HEK293T (cell line): ENCODE measurements around the gene GJB1.

ENCODE experiments used
- CTCF ChIA-PET: fragments of 350-600 bp; formaldehyde crosslinking; extraction: SDS; loops from one replicate; lab custom pipeline; 2021; ENCODE audit warnings: antibody characterized with exemption, inconsistent platforms; lab: Yijun Ruan, JAX
- POLR2A ChIA-PET: fragments of 350-600 bp; formaldehyde crosslinking; extraction: SDS; loops from one replicate; lab custom pipeline; 2020; ENCODE audit warnings: antibody characterized with exemption, inconsistent platforms; lab: Yijun Ruan, JAX
- DNase-seq: peaks from one replicate; pipeline ENCODE4 v3.0.0; 2012; ENCODE audit warnings: mixed read lengths; ENCODE audit errors: extremely low spot score
- ARNT ChIP-seq: fragments of 450-650 bp; IDR thresholded peaks from 2 replicates; pipeline ENCODE4 v1.6.1; 2017; ENCODE audit warnings: mild to moderate bottlenecking
- BHLHE40 ChIP-seq: fragments of 450-650 bp; IDR thresholded peaks from 2 replicates; pipeline ENCODE4 v1.6.1; 2016; ENCODE audit warnings: mild to moderate bottlenecking, moderate library complexity, borderline replicate concordance
- CTBP1 ChIP-seq: fragments of 450-650 bp; IDR thresholded peaks from 2 replicates; pipeline ENCODE4 v1.6.1; 2016; ENCODE audit warnings: borderline replicate concordance
- ELF4 ChIP-seq: fragments of 450-650 bp; IDR thresholded peaks from 2 replicates; pipeline ENCODE4 v1.6.1; 2017; ENCODE audit warnings: antibody characterized with exemption
- FOXA1 ChIP-seq: fragments of 450-650 bp; IDR thresholded peaks from 2 replicates; pipeline ENCODE4 v1.6.1; 2016; ENCODE audit warnings: mild to moderate bottlenecking
- FOXK2 ChIP-seq: fragments of 450-650 bp; IDR thresholded peaks from 2 replicates; pipeline ENCODE4 v1.6.1; 2016; ENCODE audit warnings: mild to moderate bottlenecking
- FOXM1 ChIP-seq: fragments of 450-650 bp; IDR thresholded peaks from 2 replicates; pipeline ENCODE4 v1.6.1; 2017; ENCODE audit warnings: mild to moderate bottlenecking, borderline replicate concordance
- HDGF ChIP-seq: fragments of 450-650 bp; IDR thresholded peaks from 2 replicates; pipeline ENCODE4 v1.6.1; 2017; ENCODE audit warnings: antibody characterized with exemption, borderline replicate concordance
- L3MBTL2 ChIP-seq: fragments of 450-650 bp; conservative IDR thresholded peaks from 2 replicates; pipeline ENCODE4 v1.6.1; 2016; ENCODE audit warnings: mild to moderate bottlenecking
- LEF1 ChIP-seq: fragments of 450-650 bp; IDR thresholded peaks from 2 replicates; pipeline ENCODE4 v1.6.1; 2017; ENCODE audit warnings: mild to moderate bottlenecking, borderline replicate concordance
- NFRKB ChIP-seq: fragments of 450-650 bp; IDR thresholded peaks from 2 replicates; pipeline ENCODE4 v1.6.1; 2016; ENCODE audit warnings: mild to moderate bottlenecking, moderate library complexity
- SP1 ChIP-seq: fragments of 450-650 bp; IDR thresholded peaks from 2 replicates; pipeline ENCODE4 v1.6.1; 2017
- SUZ12 ChIP-seq: fragments of 450-650 bp; IDR thresholded peaks from 2 replicates; pipeline ENCODE4 v1.6.1; 2016; ENCODE audit warnings: mild to moderate bottlenecking
- TARDBP ChIP-seq: fragments of 450-650 bp; IDR thresholded peaks from 2 replicates; pipeline ENCODE4 v1.6.1; 2016
- ZNF384 ChIP-seq: fragments of 450-650 bp; IDR thresholded peaks from 2 replicates; pipeline ENCODE4 v1.6.1; 2016
- TF ChIP-seq, protein P1 (sequence below): fragments of 450-650 bp; IDR thresholded peaks from 2 replicates; pipeline ENCODE4 v1.6.1; 2016

The GJB1 gene

GRCh38 chrX:71181558-71181909, 41.5 kb upstream of the GJB1 start:
- DNase-seq = no peak
- POLR2A ChIA-PET = interaction anchor here (0.7 to 5.0 kb wide), 13 partner anchors 9 to 183 kb away, joined by 3 to 26 read pairs (median 5); partner anchors contain the start of genes MED12, NONO, SNX12 and ZMYM3
- TF ChIP-seq ELF4 (peak; percentile 16; the same call in 1 of the 2 replicates), NFRKB (0 out of 2 replicates have a peak, but pooled peaks have one; percentile 1), FOXM1 (no peak)
- CTCF ChIA-PET = interaction anchor here (0.8 kb wide), 1 partner anchor 32 kb away, joined by 3 read pairs; no protein-coding TSS in a partner anchor

DNA sequence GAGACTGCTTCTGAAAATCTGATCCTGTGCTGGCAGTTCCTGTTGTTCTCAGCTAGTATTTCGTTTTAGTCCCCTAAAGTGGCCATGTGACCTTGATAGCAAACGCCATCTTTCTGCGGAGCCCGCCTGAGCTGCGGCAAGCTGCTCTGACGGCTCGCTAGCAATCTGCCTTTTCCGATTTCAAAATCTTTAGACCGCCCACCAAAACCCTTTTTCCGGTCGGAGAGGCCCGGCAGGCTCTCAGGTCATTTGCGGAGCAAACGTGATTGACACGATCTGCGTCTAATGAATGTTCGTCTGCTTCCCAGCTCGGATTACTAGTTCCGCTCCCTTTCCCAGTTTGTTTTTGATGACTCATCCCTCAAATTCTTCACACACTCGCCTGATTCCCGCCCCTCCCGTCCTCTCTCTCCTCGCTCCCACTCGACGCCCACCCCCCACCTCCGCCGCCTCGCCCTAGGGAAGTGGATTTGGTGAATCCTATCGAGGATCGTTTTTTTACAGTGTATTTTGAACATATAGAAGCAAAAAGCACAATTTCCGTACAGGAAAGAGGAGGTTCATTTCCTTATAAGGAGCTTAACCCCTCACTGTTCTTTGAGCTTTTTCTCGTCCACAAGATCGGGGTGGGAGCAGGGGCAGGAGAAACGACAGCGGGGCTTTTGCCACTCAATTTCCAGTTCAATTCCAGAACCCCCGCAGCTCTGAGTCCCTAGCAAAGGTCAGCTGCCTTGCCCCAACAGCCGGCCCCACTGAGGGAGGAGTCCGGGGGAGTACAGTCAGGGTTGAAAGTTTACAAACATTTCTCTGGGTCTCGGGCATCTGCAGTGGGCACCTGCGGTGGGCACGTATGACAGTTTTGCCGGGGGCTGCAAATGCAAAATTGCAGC, 40.9 kb upstream of the GJB1 start:
- POLR2A ChIA-PET = interaction anchor here (0.7 to 5.0 kb wide), 13 partner anchors 9 to 184 kb away, joined by 3 to 26 read pairs (median 5); partner anchors contain the start of genes MED12, NONO, SNX12 and ZMYM3
- CTCF ChIA-PET = interaction anchor here (0.8 to 0.9 kb wide), 2 partner anchors 10 to 31 kb away, joined by 3 read pairs; no protein-coding TSS in a partner anchor
- peak; percentile 88 for DNase-seq
- TF ChIP-seq ELF4 = peak; percentile 48
- no peak for TF ChIP-seq SUZ12
- TF ChIP-seq HDGF = no peak
- TF ChIP-seq NFRKB = no peak
- peak; percentile 99 for TF ChIP-seq L3MBTL2
- no peak for TF ChIP-seq FOXA1
- TF ChIP-seq, protein P1, sequence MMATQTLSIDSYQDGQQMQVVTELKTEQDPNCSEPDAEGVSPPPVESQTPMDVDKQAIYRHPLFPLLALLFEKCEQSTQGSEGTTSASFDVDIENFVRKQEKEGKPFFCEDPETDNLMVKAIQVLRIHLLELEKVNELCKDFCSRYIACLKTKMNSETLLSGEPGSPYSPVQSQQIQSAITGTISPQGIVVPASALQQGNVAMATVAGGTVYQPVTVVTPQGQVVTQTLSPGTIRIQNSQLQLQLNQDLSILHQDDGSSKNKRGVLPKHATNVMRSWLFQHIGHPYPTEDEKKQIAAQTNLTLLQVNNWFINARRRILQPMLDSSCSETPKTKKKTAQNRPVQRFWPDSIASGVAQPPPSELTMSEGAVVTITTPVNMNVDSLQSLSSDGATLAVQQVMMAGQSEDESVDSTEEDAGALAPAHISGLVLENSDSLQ = peak; percentile 99
- no peak for TF ChIP-seq ARNT
- no peak for TF ChIP-seq FOXK2

DNA sequence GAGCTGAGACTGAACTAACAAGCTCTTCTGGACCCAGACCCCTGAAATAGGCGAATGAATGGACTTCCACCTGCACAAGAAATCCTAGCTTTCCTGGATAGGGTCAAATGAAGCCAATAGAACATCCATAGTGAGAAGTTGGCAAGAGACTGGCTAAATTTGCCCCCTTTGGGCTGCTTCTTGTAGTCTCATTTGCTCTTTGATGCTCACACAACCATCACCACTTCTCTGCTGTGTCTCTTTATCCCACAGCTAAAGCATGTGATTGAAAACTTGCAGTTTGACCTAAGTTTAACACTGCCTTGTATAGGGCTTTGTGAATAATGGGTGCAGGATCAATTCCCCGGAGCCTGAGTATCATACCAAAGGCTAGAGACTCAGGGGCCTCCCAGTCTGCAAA, 40.2 kb upstream of the GJB1 start:
- no peak for DNase-seq
- no peak for TF ChIP-seq SUZ12
- TF ChIP-seq HDGF = no peak
- no peak for TF ChIP-seq ELF4
- TF ChIP-seq BHLHE40 = no peak
- TF ChIP-seq, protein P1 = no peak
- no peak for TF ChIP-seq NFRKB
- TF ChIP-seq CTBP1 = no peak
- no peak for TF ChIP-seq L3MBTL2
- no peak for TF ChIP-seq FOXA1
- TF ChIP-seq ARNT = no peak
- TF ChIP-seq FOXK2 = no peak
- TF ChIP-seq TARDBP = no peak
- TF ChIP-seq SP1 = no peak
- TF ChIP-seq LEF1 = no peak
- no peak for TF ChIP-seq FOXM1
- no peak for TF ChIP-seq ZNF384
- ChIA-PET POLR2A (interaction anchor here (1.1 to 5.0 kb wide), 9 partner anchors 10 to 115 kb away, joined by 3 to 26 read pairs (median 7); partner anchors contain the start of genes MED12, NONO, SNX12 and ZMYM3), CTCF (interaction anchor here (0.9 kb wide), 1 partner anchor 10 kb away, joined by 3 read pairs; no protein-coding TSS in a partner anchor)

DNA sequence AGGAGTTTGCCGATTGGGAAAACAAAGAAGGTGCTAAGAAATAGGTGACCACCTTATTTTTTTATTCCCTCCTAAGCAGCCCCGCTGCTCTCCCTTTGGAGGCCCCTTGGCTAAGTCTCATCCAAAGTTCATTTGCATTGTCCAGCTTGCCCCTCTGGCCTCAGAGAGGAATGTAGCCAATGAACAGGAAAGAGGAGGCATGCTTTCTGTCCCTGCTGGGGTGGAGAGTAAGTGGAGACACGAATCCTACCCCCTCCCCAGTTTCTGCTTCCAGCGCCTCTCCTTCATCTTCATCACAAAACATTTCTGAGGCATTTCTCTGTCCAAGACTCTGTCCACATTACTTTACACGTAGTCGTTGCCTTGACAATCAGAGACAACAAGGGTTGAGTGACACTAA, 39.7 kb upstream of the GJB1 start:
- CTCF ChIA-PET = no interaction called here
- no peak for DNase-seq
- TF ChIP-seq FOXM1 (no peak), FOXA1 (no peak), ELF4 (no peak), TARDBP (no peak), NFRKB (no peak), SUZ12 (no peak), SP1 (no peak)
- TF ChIP-seq, protein P1 = peak; percentile 23; the same call in 1 of the 2 replicates
- POLR2A ChIA-PET = interaction anchor here (1.1 to 5.0 kb wide), 3 partner anchors 10 to 100 kb away, joined by 3 to 26 read pairs (median 9); partner anchors contain the start of gene NONO

DNA sequence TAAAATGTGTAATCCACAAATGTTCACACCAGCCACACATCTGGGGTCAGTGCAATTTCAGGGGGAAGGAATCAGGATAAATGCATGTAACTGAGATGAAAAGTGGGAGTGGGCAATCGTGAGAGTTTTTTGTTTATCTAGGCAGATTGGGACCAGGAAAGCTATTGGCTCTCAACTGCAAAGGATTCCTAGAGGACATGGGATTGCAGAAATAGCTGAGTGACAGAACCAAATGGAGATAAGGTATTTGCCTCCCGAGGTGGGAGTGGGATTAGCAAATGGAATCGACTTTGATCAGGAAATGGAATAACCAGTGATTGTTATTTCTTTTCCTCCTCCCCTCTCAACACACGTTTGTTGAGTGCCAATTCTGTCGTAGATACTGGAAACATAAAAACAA, 38.9 kb upstream of the GJB1 start:
- CTCF ChIA-PET = no interaction called here
- POLR2A ChIA-PET = interaction anchor here (5.0 kb wide), 1 partner anchor 100 kb away, joined by 26 read pairs; the partner anchor contains the start of gene NONO
- DNase-seq = no peak
- TF ChIP-seq BHLHE40 = no peak
- TF ChIP-seq CTBP1 = no peak

DNA sequence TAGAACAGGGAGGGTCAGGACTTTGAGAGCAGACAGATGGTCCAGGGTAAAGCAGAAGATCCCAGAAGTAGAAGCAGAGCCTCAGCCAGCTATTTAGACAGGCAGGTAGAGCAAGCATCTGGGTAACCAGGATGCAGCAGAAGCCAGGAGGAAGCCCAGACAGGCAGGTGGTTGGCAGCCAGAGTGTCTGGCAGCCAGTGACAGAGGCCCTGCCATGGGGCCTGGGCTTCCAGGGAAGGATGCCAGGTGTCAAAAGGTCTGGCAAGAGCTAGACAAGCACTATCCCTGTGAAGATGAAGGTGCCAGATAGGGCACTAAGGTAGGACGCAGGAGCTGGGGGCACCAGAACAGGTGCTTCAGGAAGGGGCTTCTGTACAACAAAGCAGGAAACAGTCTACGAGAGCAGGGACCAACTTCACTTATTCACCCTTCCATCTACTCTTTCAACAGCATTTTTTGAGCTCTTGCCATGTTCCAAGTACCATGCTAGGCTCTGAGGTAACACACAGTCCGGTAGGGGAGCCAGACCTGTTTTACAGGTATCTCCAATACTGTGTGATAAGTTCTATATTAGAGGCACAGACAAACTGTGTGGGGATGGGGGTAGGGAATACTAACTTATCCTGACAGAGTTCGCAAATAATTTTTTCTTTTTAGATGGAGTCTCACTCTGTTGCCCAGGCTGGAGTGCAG, 38.1 kb upstream of the GJB1 start:
- ChIA-PET POLR2A (interaction anchor here (5.0 kb wide), 1 partner anchor 99 kb away, joined by 26 read pairs; the partner anchor contains the start of gene NONO), CTCF (no interaction called here)
- no peak for TF ChIP-seq L3MBTL2
- TF ChIP-seq CTBP1 = no peak
- no peak for TF ChIP-seq NFRKB
- no peak for TF ChIP-seq HDGF
- TF ChIP-seq BHLHE40 = no peak
- TF ChIP-seq ZNF384 = no peak
- TF ChIP-seq FOXK2 = no peak
- TF ChIP-seq ARNT = no peak
- no peak for TF ChIP-seq LEF1
- no peak for TF ChIP-seq ELF4
- no peak for TF ChIP-seq SUZ12
- no peak for TF ChIP-seq TARDBP
- TF ChIP-seq FOXM1 = no peak
- TF ChIP-seq FOXA1 = no peak
- TF ChIP-seq, protein P1 = no peak
- TF ChIP-seq SP1 = no peak
- DNase-seq = no peak
